Measurements from ENCODE around the gene ZMYM4. TPM values are rescaled to one million over a fixed set of nuclear protein-coding genes. Genes with fewer than 3 reads are reported as not detected.

Gene ZMYM4
- total RNA-seq, 2 experiments from 2014 or later: 37.0 to 39.9 TPM

DNA sequence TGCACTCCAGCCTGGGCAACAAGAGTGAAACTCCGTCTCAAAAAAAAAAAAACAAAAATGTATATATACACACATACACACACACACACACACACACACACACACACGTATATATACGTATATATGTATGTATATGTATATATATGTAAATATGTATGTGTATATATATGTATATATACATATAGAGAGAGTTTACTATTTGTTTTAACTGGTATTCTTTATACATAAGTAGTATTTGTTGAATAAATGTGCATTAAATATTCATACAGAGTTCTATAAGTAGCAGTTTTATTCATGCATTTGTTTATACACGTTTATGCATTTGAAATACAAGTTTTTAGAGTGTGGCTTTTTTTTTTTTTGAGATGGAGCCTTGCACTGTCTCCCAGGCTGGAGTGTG, 113.6 kb downstream of the ZMYM4 start:
- Mint-ChIP-seq H3K4me1 (ENCODE audit: low read depth) (no peaks in the 10 kb centered on the region), H3K9me3 (no peaks in the 10 kb centered on the region), H3K27ac (no peak overlapping the region), H3K4me3 (no peak overlapping the region), H3K27me3 (no peaks in the 10 kb centered on the region), H3K36me3 (ENCODE audit: low read depth) (peaks cover 33% of the 10 kb centered on the region)
- no peak overlapping the region for H3K27ac ChIP-seq (ENCODE audit: low read depth in 1 of 2, low read length in 2 of 2)
- ChIA-PET CTCF (no interaction called here), POLR2A (no interaction called here)
- peaks cover 14% of the 10 kb centered on the region for H3K36me3 ChIP-seq (ENCODE audit: insufficient read depth, low read length)
- H3K9me3 ChIP-seq (ENCODE audit: control insufficient read depth in 1 of 2, insufficient read depth in 1 of 2, low read length in 2 of 2): no peaks in the 10 kb centered on the region
- ATAC-seq (ENCODE audit: poor library complexity): no peak
- TF ChIP-seq, protein P1, sequence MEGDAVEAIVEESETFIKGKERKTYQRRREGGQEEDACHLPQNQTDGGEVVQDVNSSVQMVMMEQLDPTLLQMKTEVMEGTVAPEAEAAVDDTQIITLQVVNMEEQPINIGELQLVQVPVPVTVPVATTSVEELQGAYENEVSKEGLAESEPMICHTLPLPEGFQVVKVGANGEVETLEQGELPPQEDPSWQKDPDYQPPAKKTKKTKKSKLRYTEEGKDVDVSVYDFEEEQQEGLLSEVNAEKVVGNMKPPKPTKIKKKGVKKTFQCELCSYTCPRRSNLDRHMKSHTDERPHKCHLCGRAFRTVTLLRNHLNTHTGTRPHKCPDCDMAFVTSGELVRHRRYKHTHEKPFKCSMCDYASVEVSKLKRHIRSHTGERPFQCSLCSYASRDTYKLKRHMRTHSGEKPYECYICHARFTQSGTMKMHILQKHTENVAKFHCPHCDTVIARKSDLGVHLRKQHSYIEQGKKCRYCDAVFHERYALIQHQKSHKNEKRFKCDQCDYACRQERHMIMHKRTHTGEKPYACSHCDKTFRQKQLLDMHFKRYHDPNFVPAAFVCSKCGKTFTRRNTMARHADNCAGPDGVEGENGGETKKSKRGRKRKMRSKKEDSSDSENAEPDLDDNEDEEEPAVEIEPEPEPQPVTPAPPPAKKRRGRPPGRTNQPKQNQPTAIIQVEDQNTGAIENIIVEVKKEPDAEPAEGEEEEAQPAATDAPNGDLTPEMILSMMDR (IDR thresholded peaks at IDR 0.05): no peak
- no peaks in the 10 kb centered on the region for H3K27me3 ChIP-seq (ENCODE audit: control insufficient read depth in 1 of 2, insufficient read depth in 2 of 2, low read length in 2 of 2)
- no peaks in the 10 kb centered on the region for H3K4me1 ChIP-seq (ENCODE audit: insufficient read depth, low read length)
- H3K4me3 ChIP-seq (ENCODE audit: low read length): no peak overlapping the region
- intact Hi-C loops (cut with DNase I, micrococcal nuclease): no loop called here
- no peak for DNase-seq

DNA sequence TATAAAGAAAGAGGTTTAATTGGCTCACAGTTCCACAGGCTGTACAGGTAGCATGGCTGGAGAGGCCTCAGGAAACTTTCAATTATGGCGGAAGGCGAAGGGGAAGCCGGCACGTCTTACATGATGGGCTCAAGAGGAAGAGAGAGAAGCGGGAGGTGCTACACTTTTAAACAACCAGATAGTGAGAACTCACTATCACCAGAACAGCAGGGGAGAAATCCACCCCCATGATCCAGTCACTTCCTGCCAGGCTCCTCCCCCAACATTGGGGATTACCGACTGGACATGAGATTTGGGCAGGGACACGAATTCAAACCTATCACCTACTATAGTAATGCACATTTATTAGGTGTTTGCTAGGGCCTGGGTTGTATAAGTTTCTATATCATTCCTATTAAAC, 117.8 kb downstream of the ZMYM4 start:
- H3K9me3 ChIP-seq (ENCODE audit: control insufficient read depth in 1 of 2, insufficient read depth in 1 of 2, low read length in 2 of 2): no peaks in the 10 kb centered on the region
- POLR2A ChIA-PET: no interaction called here
- peaks cover 28% of the 10 kb centered on the region for H3K36me3 ChIP-seq (ENCODE audit: insufficient read depth, low read length)
- DNase-seq: no peak
- CTCF ChIA-PET: no interaction called here
- H3K4me1 ChIP-seq (ENCODE audit: insufficient read depth, low read length): no peaks in the 10 kb centered on the region
- Mint-ChIP-seq H3K27me3 (no peaks in the 10 kb centered on the region), H3K36me3 (ENCODE audit: low read depth) (peaks cover 60% of the 10 kb centered on the region), H3K4me3 (no peak overlapping the region), H3K9me3 (no peaks in the 10 kb centered on the region), H3K4me1 (ENCODE audit: low read depth) (no peaks in the 10 kb centered on the region), H3K27ac (no peak overlapping the region)
- no peak overlapping the region for H3K27ac ChIP-seq (ENCODE audit: low read depth in 1 of 2, low read length in 2 of 2)
- intact Hi-C loops (cut with DNase I, micrococcal nuclease): no loop called here
- H3K27me3 ChIP-seq (ENCODE audit: control insufficient read depth in 1 of 2, insufficient read depth in 2 of 2, low read length in 2 of 2): no peaks in the 10 kb centered on the region
- no peak for ATAC-seq (ENCODE audit: poor library complexity)
- TF ChIP-seq, protein P1 (IDR thresholded peaks at IDR 0.05): no peak
- H3K4me3 ChIP-seq (ENCODE audit: low read length): no peak overlapping the region

DNA sequence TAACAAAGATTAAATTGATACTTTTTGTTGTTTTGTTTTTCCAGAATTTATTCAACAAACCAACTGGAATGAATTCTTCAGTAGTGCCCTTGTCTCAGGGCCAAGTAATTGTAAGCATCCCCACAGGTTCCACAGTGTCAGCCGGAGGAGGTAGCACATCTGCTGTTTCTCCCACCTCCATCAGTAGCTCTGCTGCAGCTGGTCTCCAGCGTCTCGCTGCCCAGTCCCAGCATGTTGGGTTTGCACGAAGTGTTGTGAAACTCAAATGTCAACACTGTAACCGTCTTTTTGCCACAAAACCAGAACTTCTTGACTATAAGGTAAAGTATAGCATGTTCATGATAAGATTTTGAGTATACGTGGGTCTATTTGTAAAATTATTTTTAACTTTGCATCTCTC, 118.5 kb downstream of the ZMYM4 start:
- no peaks in the 10 kb centered on the region for H3K4me1 Mint-ChIP-seq (ENCODE audit: low read depth)
- peaks cover 29% of the 10 kb centered on the region for H3K36me3 ChIP-seq (ENCODE audit: insufficient read depth, low read length)
- no peak overlapping the region for H3K4me3 ChIP-seq (ENCODE audit: low read length)
- H3K4me1 ChIP-seq (ENCODE audit: insufficient read depth, low read length): no peaks in the 10 kb centered on the region
- ATAC-seq (ENCODE audit: poor library complexity): no peak
- ChIA-PET POLR2A (no interaction called here), CTCF (no interaction called here)
- TF ChIP-seq, protein P1 (IDR thresholded peaks at IDR 0.05): no peak
- H3K27ac Mint-ChIP-seq: no peak overlapping the region
- H3K9me3 ChIP-seq (ENCODE audit: control insufficient read depth in 1 of 2, insufficient read depth in 1 of 2, low read length in 2 of 2): no peaks in the 10 kb centered on the region
- no peak overlapping the region for H3K27ac ChIP-seq (ENCODE audit: low read depth in 1 of 2, low read length in 2 of 2)
- intact Hi-C loops (cut with DNase I, micrococcal nuclease): no loop called here
- H3K27me3 Mint-ChIP-seq: no peaks in the 10 kb centered on the region
- no peak for DNase-seq
- no peaks in the 10 kb centered on the region for H3K27me3 ChIP-seq (ENCODE audit: control insufficient read depth in 1 of 2, insufficient read depth in 2 of 2, low read length in 2 of 2)
- no peaks in the 10 kb centered on the region for H3K9me3 Mint-ChIP-seq
- peaks cover 58% of the 10 kb centered on the region for H3K36me3 Mint-ChIP-seq (ENCODE audit: low read depth)
- H3K4me3 Mint-ChIP-seq: no peak overlapping the region

Measured in CD4-positive, alpha-beta T cell (primary cell).